GM21390 (cell line): ENCODE data around the gene KCNJ5.

Experiments used
- ATAC-seq: cut with Tn5 transposase; IDR thresholded peaks from one replicate; pipeline ENCODE4 v1.9.1; 2021; ENCODE audit not compliant: unreplicated experiment

Gene KCNJ5

GRCh38 chr11:128927683-128928336, 36.7 kb downstream of the KCNJ5 start:
- no peak for ATAC-seq

- ATAC-seq = peak; percentile 99
Measured at GRCh38 chr11:128928400-128928799, 37.2 kb downstream of the KCNJ5 start.

GRCh38 chr11:128929468-128929867, 38.3 kb downstream of the KCNJ5 start:
- no peak for ATAC-seq

- no peak for ATAC-seq
Measured at GRCh38 chr11:128929991-128930390, 38.8 kb downstream of the KCNJ5 start.

GRCh38 chr11:128931066-128931465, 39.9 kb downstream of the KCNJ5 start:
- ATAC-seq = no peak

- ATAC-seq = no peak
Measured at GRCh38 chr11:128931668-128932067, 40.5 kb downstream of the KCNJ5 start.

- no peak for ATAC-seq
Measured at GRCh38 chr11:128933481-128934178, 42.5 kb downstream of the KCNJ5 start.

- no peak for ATAC-seq
Measured at GRCh38 chr11:128934351-128934750, 43.2 kb downstream of the KCNJ5 start.

- no peak for ATAC-seq
Measured at GRCh38 chr11:128934926-128935325, 43.8 kb downstream of the KCNJ5 start.

GRCh38 chr11:128936606-128937251, 45.6 kb downstream of the KCNJ5 start:
- no peak for ATAC-seq

GRCh38 chr11:128937480-128937879, 46.3 kb downstream of the KCNJ5 start:
- no peak for ATAC-seq

GRCh38 chr11:128938156-128938885, 47.2 kb downstream of the KCNJ5 start:
- ATAC-seq = no peak

GRCh38 chr11:128939591-128939990, 48.4 kb downstream of the KCNJ5 start:
- ATAC-seq = no peak

- no peak for ATAC-seq
Measured at GRCh38 chr11:128940156-128940555, 49.0 kb downstream of the KCNJ5 start.

GRCh38 chr11:128940603-128941002, 49.4 kb downstream of the KCNJ5 start:
- no peak for ATAC-seq

GRCh38 chr11:128941110-128941509, 50.0 kb downstream of the KCNJ5 start:
- ATAC-seq = no peak

- no peak for ATAC-seq
Measured at GRCh38 chr11:128941573-128942271, 50.6 kb downstream of the KCNJ5 start.

GRCh38 chr11:128942272-128942612, 51.1 kb downstream of the KCNJ5 start:
- ATAC-seq = no peak

GRCh38 chr11:128942817-128943427, 51.8 kb downstream of the KCNJ5 start, which contains the start of gene TP53AIP1:
TSS of gene TP53AIP1 (minus strand) at chr11:128942871. CDS start at chr11:128937818, 5,053 bp downstream.
- ATAC-seq = no peak

GRCh38 chr11:128943428-128943976, 52.3 kb downstream of the KCNJ5 start:
- no peak for ATAC-seq
